Panc1 (cell line): ENCODE results near the gene ALDH4A1. TPM values are rescaled to one million over a fixed set of nuclear protein-coding genes. Genes with fewer than 3 reads are reported as not detected.

Experiments used
- ATAC-seq: fragments of 200-7000 bp; cut with Tn5 transposase; 2 replicates; pipeline ENCODE4 v1.9.1; 2020; ENCODE audit warnings: mild to moderate bottlenecking, moderate library complexity
- Bru-seq: library from RNA; stranded (reverse); fragments of 400-500 nt; gene quantifications from one replicate; lab custom pipeline; 2021; lab: Mats Ljungman, UMichigan
- BruChase-seq, 2 experiments: library from RNA; stranded (reverse); fragments of 400-500 nt; gene quantifications; one replicate each; lab custom pipeline; 2021; lab: Mats Ljungman, UMichigan
- BruUV-seq: library from RNA; stranded (reverse); fragments of 400-500 nt; replicated peaks from 2 replicates; lab custom pipeline; 2021; lab: Mats Ljungman, UMichigan
- CTCF ChIA-PET: fragments of 300-600 bp; sonication (Branson Sonifier 250); formaldehyde crosslinking; loops from one replicate; lab custom pipeline; 2022; ENCODE audit warnings: antibody characterized with exemption; lab: Charles Lee
- POLR2A ChIA-PET: fragments of 300-600 bp; sonication (Branson Sonifier 250); formaldehyde crosslinking; loops from one replicate; lab custom pipeline; 2022; ENCODE audit warnings: antibody characterized with exemption; lab: Charles Lee
- DNase-seq: peaks from one replicate; pipeline ENCODE4 v3.0.0-alpha.2; 2010; ENCODE audit warnings: low read depth, low spot score
- H3K27ac ChIP-seq: 2 replicates; pipeline ENCODE4 v1.5.1; 2011; ENCODE audit warnings: mild to moderate bottlenecking, low read length, inconsistent platforms
- H3K27me3 ChIP-seq: fragments of 200-500 bp; sonication (Bioruptor generic); 2 replicates; pipeline ENCODE4 v1.6.0; 2014; ENCODE audit warnings: low read length, inconsistent platforms; ENCODE audit not compliant: control insufficient read depth, insufficient read depth
- H3K36me3 ChIP-seq: fragments of 200-500 bp; sonication (Bioruptor generic); 2 replicates; pipeline ENCODE4 v1.5.1; 2014; ENCODE audit warnings: inconsistent platforms, mild to moderate bottlenecking, low read length, moderate library complexity; ENCODE audit not compliant: control insufficient read depth, insufficient read depth
- H3K4me1 ChIP-seq: 2 replicates; pipeline ENCODE4 v1.5.1; 2011; ENCODE audit warnings: inconsistent platforms, mild to moderate bottlenecking, low read length, moderate library complexity; ENCODE audit not compliant: control insufficient read depth, insufficient read depth
- H3K4me3 ChIP-seq, 2 experiments: 2 replicates each; pipeline ENCODE4 v1.5.1; 2011 to 2012; ENCODE audit warnings: low read depth in 2 of 2, low read length in 2 of 2, mild to moderate bottlenecking in 2 of 2, inconsistent platforms in 1 of 2, moderate library complexity in 1 of 2
- H3K9me3 ChIP-seq: fragments of 200-500 bp; sonication (Bioruptor generic); 2 replicates; pipeline ENCODE4 v1.5.1; 2014; ENCODE audit warnings: low read depth, mild to moderate bottlenecking, inconsistent platforms, low read length, moderate library complexity; ENCODE audit not compliant: control insufficient read depth, insufficient read depth
- POLR2AphosphoS5 ChIP-seq: IDR thresholded peaks from 2 replicates; pipeline ENCODE4 v1.6.1; 2012; ENCODE audit warnings: mild to moderate bottlenecking, low read depth, low read length, moderate library complexity
- SIN3A ChIP-seq: IDR thresholded peaks from 2 replicates; pipeline ENCODE4 v1.6.1; 2012; ENCODE audit warnings: low read depth, mild to moderate bottlenecking, low read length, moderate library complexity, borderline replicate concordance; ENCODE audit not compliant: insufficient read depth
- TCF7L2 ChIP-seq: IDR thresholded peaks from 2 replicates; pipeline ENCODE4 v1.6.1; 2011; ENCODE audit warnings: mild to moderate bottlenecking, low read depth, low read length, inconsistent platforms
- in situ Hi-C: cut with HindIII; loops from 2 replicates; pipeline ENCODE4 v1.10.0; 2016; ENCODE audit warnings: low sequenced_read_pairs, low pct_unique_long_range_greater_than_20kb
- intact Hi-C: fragments of 100-400 bp; cut with micrococcal nuclease; formaldehyde crosslinking; loops from one replicate; pipeline ENCODE4 v1.10.0; 2022; ENCODE audit not compliant: unreplicated experiment
- long read RNA-seq: library from polyadenylated mRNA; unstranded; transcript quantifications from one replicate; pipeline ENCODE4 v2.0.0, GENCODE V29; 2021; ENCODE audit not compliant: unreplicated experiment
- polyA plus RNA-seq: library from polyadenylated mRNA; unstranded; fragments of >200 nt; gene quantifications from one replicate; pipeline ENCODE4 v1.2.1, GENCODE V29; 2012; ENCODE audit warnings: missing spikeins; ENCODE audit not compliant: insufficient read length
- total RNA-seq: library from RNA; stranded (reverse); gene quantifications from one replicate; pipeline ENCODE4 v1.2.1, GENCODE V29; 2021; ENCODE audit not compliant: unreplicated experiment
- TF ChIP-seq, protein P1 (sequence below), 2 experiments: IDR thresholded peaks; 2 replicates each; pipeline ENCODE4 v1.6.1; 2011 to 2012; ENCODE audit warnings: low read depth in 2 of 2, control low read depth in 1 of 2, low read length in 1 of 2, mild to moderate bottlenecking in 1 of 2, moderate library complexity in 1 of 2; ENCODE audit not compliant: insufficient read depth in 1 of 2
- TF ChIP-seq, protein P2 (sequence below): fragments of 450-650 bp; IDR thresholded peaks from 2 replicates; pipeline ENCODE4 v1.5.1; 2017; ENCODE audit warnings: mild to moderate bottlenecking

ALDH4A1 gene, protein sequence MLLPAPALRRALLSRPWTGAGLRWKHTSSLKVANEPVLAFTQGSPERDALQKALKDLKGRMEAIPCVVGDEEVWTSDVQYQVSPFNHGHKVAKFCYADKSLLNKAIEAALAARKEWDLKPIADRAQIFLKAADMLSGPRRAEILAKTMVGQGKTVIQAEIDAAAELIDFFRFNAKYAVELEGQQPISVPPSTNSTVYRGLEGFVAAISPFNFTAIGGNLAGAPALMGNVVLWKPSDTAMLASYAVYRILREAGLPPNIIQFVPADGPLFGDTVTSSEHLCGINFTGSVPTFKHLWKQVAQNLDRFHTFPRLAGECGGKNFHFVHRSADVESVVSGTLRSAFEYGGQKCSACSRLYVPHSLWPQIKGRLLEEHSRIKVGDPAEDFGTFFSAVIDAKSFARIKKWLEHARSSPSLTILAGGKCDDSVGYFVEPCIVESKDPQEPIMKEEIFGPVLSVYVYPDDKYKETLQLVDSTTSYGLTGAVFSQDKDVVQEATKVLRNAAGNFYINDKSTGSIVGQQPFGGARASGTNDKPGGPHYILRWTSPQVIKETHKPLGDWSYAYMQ
- total RNA-seq (21.7 TPM), Bru-seq, nascent RNA (percentile 54 among the genes with signal in this experiment), BruChase-seq, experiment 1, labeled RNA remaining after a 2-hour chase (percentile 69 among the genes with signal in this experiment), BruChase-seq, experiment 2, labeled RNA remaining after a 6-hour chase (percentile 77 among the genes with signal in this experiment)
- 41.3 TPM for polyA plus RNA-seq
- long read RNA-seq, partial matches to known transcripts = 12 of 57 reads
- long read RNA-seq, other reads (novel, unspliced or antisense) = 42 of 57 reads

DNA sequence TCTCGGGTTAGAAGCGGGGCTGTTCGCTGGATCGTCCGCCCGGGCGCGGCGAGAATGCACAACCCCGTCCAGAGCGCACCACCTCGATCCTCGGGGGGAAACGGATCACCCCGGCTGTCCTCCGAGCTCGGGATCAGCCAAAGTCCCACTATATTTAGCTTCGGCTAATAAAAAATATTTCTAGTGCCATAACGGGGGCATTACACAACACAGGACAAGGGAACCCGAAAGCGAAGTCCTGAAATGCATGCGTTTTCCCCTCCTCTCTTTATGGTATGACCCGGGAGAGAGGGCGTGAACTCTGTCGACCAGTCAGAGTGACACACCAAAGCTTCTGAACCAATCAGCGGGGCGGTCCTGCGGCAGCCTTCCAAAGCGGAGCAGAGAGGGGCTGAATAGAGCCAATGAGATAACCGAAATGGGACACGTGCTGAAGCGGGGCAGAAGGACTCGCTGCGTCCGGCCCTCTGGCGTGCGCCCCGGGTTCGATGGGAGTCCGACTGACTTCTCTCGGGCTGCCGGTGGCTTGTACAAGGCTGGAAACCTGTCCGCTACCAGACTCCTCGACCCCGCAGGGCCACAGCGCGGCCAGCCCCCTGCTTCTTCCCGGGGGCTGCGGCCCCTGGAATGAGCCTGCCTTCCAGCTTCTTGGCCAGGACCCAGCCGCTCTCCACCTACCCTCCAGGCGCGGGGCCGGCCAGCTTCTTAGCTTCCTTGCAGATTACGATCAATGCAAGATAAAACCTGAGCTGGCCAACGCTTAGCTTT, at the start of gene ALDH4A1:
Gene ALDH4A1 (minus strand): TSS at position 33 of the 768 bp plus-strand sequence. CDS start 32 bp downstream, at position 1.
- Histone ChIP-seq H3K27ac (peak within 1 kb of the TSS; percentile 95), H3K4me1 (peaks cover 37% of the 10 kb centered on the region), H3K4me3 (peak within 1 kb of the TSS; percentile 81 to 93), H3K27me3 (no peaks in the 10 kb centered on the region), H3K9me3 (no peaks in the 10 kb centered on the region), H3K36me3 (peaks cover 6% of the 10 kb centered on the region; the same call in 1 of the 2 replicates)
- intact Hi-C loops = loop anchor here (10.0 kb wide), 1 partner anchor 192 kb away; no protein-coding TSS in a partner anchor
- TF ChIP-seq SIN3A (0 out of 2 replicates have a peak, but pooled peaks have one; percentile 40), POLR2AphosphoS5 (peak; percentile 81), TCF7L2 (peak; percentile 65)
- TF ChIP-seq, protein P1, sequence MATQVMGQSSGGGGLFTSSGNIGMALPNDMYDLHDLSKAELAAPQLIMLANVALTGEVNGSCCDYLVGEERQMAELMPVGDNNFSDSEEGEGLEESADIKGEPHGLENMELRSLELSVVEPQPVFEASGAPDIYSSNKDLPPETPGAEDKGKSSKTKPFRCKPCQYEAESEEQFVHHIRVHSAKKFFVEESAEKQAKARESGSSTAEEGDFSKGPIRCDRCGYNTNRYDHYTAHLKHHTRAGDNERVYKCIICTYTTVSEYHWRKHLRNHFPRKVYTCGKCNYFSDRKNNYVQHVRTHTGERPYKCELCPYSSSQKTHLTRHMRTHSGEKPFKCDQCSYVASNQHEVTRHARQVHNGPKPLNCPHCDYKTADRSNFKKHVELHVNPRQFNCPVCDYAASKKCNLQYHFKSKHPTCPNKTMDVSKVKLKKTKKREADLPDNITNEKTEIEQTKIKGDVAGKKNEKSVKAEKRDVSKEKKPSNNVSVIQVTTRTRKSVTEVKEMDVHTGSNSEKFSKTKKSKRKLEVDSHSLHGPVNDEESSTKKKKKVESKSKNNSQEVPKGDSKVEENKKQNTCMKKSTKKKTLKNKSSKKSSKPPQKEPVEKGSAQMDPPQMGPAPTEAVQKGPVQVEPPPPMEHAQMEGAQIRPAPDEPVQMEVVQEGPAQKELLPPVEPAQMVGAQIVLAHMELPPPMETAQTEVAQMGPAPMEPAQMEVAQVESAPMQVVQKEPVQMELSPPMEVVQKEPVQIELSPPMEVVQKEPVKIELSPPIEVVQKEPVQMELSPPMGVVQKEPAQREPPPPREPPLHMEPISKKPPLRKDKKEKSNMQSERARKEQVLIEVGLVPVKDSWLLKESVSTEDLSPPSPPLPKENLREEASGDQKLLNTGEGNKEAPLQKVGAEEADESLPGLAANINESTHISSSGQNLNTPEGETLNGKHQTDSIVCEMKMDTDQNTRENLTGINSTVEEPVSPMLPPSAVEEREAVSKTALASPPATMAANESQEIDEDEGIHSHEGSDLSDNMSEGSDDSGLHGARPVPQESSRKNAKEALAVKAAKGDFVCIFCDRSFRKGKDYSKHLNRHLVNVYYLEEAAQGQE (IDR thresholded peaks at IDR 0.05; ENCODE audit: insufficient read depth in 1 of 2, low read depth in 2 of 2, low read length in 1 of 2) = no peak
- TF ChIP-seq, protein P2, sequence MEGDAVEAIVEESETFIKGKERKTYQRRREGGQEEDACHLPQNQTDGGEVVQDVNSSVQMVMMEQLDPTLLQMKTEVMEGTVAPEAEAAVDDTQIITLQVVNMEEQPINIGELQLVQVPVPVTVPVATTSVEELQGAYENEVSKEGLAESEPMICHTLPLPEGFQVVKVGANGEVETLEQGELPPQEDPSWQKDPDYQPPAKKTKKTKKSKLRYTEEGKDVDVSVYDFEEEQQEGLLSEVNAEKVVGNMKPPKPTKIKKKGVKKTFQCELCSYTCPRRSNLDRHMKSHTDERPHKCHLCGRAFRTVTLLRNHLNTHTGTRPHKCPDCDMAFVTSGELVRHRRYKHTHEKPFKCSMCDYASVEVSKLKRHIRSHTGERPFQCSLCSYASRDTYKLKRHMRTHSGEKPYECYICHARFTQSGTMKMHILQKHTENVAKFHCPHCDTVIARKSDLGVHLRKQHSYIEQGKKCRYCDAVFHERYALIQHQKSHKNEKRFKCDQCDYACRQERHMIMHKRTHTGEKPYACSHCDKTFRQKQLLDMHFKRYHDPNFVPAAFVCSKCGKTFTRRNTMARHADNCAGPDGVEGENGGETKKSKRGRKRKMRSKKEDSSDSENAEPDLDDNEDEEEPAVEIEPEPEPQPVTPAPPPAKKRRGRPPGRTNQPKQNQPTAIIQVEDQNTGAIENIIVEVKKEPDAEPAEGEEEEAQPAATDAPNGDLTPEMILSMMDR = no peak
- DNase-seq = peak; percentile 90
- ChIA-PET CTCF (interaction anchor here (0.7 to 1.5 kb wide), 2 partner anchors 10 to 27 kb away, joined by 3 to 7 read pairs; no protein-coding TSS in a partner anchor), POLR2A (interaction anchor here (0.6 kb wide), 1 partner anchor 310 kb away, joined by 3 read pairs; no protein-coding TSS in a partner anchor)
- no TSS peak for BruUV-seq
- ATAC-seq = peak; percentile 96
- in situ Hi-C loops = no loop called here

DNA sequence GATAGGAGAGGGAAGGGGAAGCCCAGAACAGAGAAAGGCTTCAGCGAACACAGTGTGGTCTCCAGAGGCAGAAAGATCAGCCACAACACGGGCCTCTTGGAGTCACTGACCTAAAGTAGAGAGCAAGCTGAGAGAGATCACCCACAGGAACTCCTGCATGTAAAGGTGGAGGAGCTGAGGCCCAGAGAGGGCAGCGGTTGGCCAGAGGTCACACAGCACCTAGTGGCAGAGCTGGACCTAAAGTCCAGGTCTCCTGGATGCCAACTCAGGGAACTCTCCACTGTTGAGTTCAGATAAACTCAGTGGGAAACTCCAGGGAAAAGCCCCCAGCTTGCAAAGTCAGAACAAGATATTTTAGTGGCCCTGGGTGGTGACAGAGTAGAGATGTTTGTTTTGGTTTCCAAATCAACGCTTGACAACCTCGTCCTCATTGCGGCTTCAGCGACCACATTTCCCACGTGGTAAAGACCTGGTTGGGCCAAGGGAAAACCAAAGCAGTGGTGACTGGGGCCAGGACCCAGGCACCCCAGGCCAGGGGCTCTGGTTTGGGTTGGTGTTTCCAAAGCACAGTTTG, 49.5 kb upstream of the ALDH4A1 start:
- no peaks in the 10 kb centered on the region for H3K27me3 ChIP-seq
- peak overlapping the region; percentile 71 to 85 for H3K4me3 ChIP-seq
- ATAC-seq (no peak), DNase-seq (no peak)
- H3K4me1 ChIP-seq = peaks cover 62% of the 10 kb centered on the region
- TF ChIP-seq, protein P2 = no peak
- TF ChIP-seq SIN3A (no peak), POLR2AphosphoS5 (no peak), TCF7L2 (no peak)
- TF ChIP-seq, protein P1 (IDR thresholded peaks at IDR 0.05; ENCODE audit: insufficient read depth in 1 of 2, low read depth in 2 of 2, low read length in 1 of 2) = no peak
- BruUV-seq = no TSS peak
- intact Hi-C loops (loop anchor here (5.0 to 10.0 kb wide), 3 partner anchors 40 to 123 kb away; no protein-coding TSS in a partner anchor), in situ Hi-C loops (no loop called here)
- no peaks in the 10 kb centered on the region for H3K36me3 ChIP-seq
- ChIA-PET POLR2A (no interaction called here), CTCF (interaction anchor here (1.0 kb wide), 1 partner anchor 39 kb away, joined by 3 read pairs; no protein-coding TSS in a partner anchor)
- peak overlapping the region; percentile 89 for H3K27ac ChIP-seq
- no peaks in the 10 kb centered on the region for H3K9me3 ChIP-seq
